ENCODE results near the gene MYH16. TPM values are rescaled to one million over a fixed set of nuclear protein-coding genes. Genes with fewer than 3 reads are reported as not detected.
"Not testable (repeated sequence)": the region's sequence is repeated elsewhere in the genome, so short reads cannot be mapped to it uniquely, and the experiment has no call there.

Gene MYH16
- total RNA-seq, 1 experiment from 2014 or later = 2.8 TPM

DNA sequence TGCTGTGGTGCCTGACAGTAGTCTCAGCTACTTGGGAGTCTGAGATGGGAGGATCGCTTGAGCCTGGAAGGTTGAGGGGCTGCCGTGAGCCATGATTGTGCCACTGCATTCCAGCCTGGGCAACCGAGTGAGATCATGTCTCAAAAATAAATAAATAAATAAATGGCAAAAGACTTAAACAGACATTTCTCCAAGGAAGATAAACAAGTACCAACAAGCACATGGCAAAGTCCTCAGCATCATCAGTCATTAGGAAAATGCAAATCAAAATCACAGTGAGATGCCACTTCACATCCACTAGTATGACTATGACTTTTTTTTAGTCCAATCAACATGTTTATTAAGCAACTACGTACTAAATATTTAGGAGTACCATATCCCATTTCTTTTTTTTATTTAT lies 43.4 kb upstream of the MYH16 start:
- no peak overlapping the region for H3K4me3 ChIP-seq (ENCODE audit: low read length)
- H3K4me2 ChIP-seq (ENCODE audit: low read length) = no peak overlapping the region
- H2AFZ ChIP-seq (ENCODE audit: low read length) = no peak overlapping the region
- H3K27ac ChIP-seq (ENCODE audit: low read length) = no peak overlapping the region
- no TSS peak for BruUV-seq (replicated peaks)
- H3K9me3 ChIP-seq (ENCODE audit: low read length) = no peaks in the 10 kb centered on the region
- no peaks in the 10 kb centered on the region for H3K36me3 ChIP-seq (ENCODE audit: low read depth, low read length)
- TF ChIP-seq EZH2phosphoT487 (IDR thresholded peaks at IDR 0.05; ENCODE audit: borderline replicate concordance, low read length) (no peak), EZH2 (IDR thresholded peaks at IDR 0.05; ENCODE audit: low read length, unreplicated experiment) (no peak), CTCF (conservative IDR thresholded peaks at IDR 0.05; ENCODE audit: low read depth, low read length) (no peak)
- H3K9me2 ChIP-seq (replicated peaks; ENCODE audit: low read length) = no peaks in the 10 kb centered on the region
- no peak for ATAC-seq
- CTCF ChIA-PET = no interaction called here
- peaks cover 16% of the 10 kb centered on the region for H3K4me1 ChIP-seq (ENCODE audit: insufficient read depth, low read length)
- no peak for DNase-seq
- H3K79me2 ChIP-seq (ENCODE audit: low read length) = no peaks in the 10 kb centered on the region
- H3F3A ChIP-seq (ENCODE audit: low read length, unreplicated experiment) = no peaks in the 10 kb centered on the region
- POLR2A ChIA-PET (ENCODE audit: unreplicated experiment) = no interaction called here
- intact Hi-C loops (cut with micrococcal nuclease) = no loop called here
- H4K20me1 ChIP-seq (ENCODE audit: low read length) = no peaks in the 10 kb centered on the region
- H3K9ac ChIP-seq (ENCODE audit: low read length) = no peak overlapping the region
- H3K27me3 ChIP-seq (ENCODE audit: low read length) = no peaks in the 10 kb centered on the region

- Histone ChIP-seq H2AFZ (ENCODE audit: low read length) (no peak overlapping the region), H3K4me3 (ENCODE audit: low read length) (no peak overlapping the region), H3K4me1 (ENCODE audit: insufficient read depth, low read length) (no peaks in the 10 kb centered on the region), H3K9me3 (ENCODE audit: low read length) (no peaks in the 10 kb centered on the region), H3K9me2 (replicated peaks; ENCODE audit: low read length) (no peaks in the 10 kb centered on the region), H3K4me2 (ENCODE audit: low read length) (no peak overlapping the region), H3K36me3 (ENCODE audit: low read depth, low read length) (no peaks in the 10 kb centered on the region), H3K27ac (ENCODE audit: low read length) (no peak overlapping the region), H3F3A (ENCODE audit: low read length, unreplicated experiment) (no peaks in the 10 kb centered on the region), H4K20me1 (ENCODE audit: low read length) (no peaks in the 10 kb centered on the region), H3K79me2 (ENCODE audit: low read length) (no peaks in the 10 kb centered on the region), H3K9ac (ENCODE audit: low read length) (no peak overlapping the region), H3K27me3 (ENCODE audit: low read length) (no peaks in the 10 kb centered on the region)
- intact Hi-C loops (cut with micrococcal nuclease) = no loop called here
- TF ChIP-seq EZH2 (IDR thresholded peaks at IDR 0.05; ENCODE audit: low read length, unreplicated experiment) = no peak
- no peak for TF ChIP-seq EZH2phosphoT487 (IDR thresholded peaks at IDR 0.05; ENCODE audit: borderline replicate concordance, low read length)
- no peak for TF ChIP-seq CTCF (conservative IDR thresholded peaks at IDR 0.05; ENCODE audit: low read depth, low read length)
- no peak for ATAC-seq
- POLR2A ChIA-PET (ENCODE audit: unreplicated experiment) = no interaction called here
- BruUV-seq (replicated peaks) = no TSS peak
- CTCF ChIA-PET = no interaction called here
- no peak for DNase-seq
These were observed 40.4 kb upstream of the MYH16 start for GRCh38 chr7:99232082-99232770.

DNA sequence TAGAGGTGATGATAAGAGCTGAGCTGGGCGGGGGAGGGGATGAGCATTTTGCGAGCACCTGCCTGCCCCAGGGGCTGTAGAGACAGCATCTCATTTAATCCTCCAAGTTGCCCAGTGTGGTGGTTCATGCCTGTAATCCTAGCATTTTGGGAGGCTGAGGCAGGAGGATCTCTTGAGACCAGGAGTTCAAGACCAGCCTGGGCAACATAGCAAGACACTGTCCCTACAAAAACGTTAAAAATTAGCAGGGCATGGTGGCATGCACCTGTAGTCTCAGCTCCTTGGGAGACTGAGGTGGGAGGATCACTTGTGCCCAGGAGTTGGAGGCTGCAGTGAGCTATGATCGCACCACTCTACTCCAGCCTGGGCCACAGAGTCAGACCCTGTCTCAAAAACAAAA lies 39.7 kb upstream of the MYH16 start:
- DNase-seq; H3K9me2 ChIP-seq (replicated peaks; ENCODE audit: low read length); POLR2A ChIA-PET (ENCODE audit: unreplicated experiment); H3K4me1 ChIP-seq (ENCODE audit: insufficient read depth, low read length); H3K79me2 ChIP-seq (ENCODE audit: low read length); H3K27me3 ChIP-seq (ENCODE audit: low read length); ATAC-seq; intact Hi-C loops (cut with micrococcal nuclease); CTCF ChIA-PET; H3F3A ChIP-seq (ENCODE audit: low read length, unreplicated experiment); H3K9ac ChIP-seq (ENCODE audit: low read length); H3K36me3 ChIP-seq (ENCODE audit: low read depth, low read length); H3K27ac ChIP-seq (ENCODE audit: low read length); H4K20me1 ChIP-seq (ENCODE audit: low read length); H3K4me3 ChIP-seq (ENCODE audit: low read length); BruUV-seq (replicated peaks); H3K9me3 ChIP-seq (ENCODE audit: low read length); H3K4me2 ChIP-seq (ENCODE audit: low read length); H2AFZ ChIP-seq (ENCODE audit: low read length): not testable (repeated sequence)
